Heart left ventricle (tissue), 16 donors: Measurements from ENCODE around the gene LAMTOR2. TPM values are rescaled to one million over a fixed set of nuclear protein-coding genes. Genes with fewer than 3 reads are reported as not detected.

ENCODE experiments used
- ATAC-seq, 4 donors: fragments of 200-7000 bp; cut with Tn5 transposase; one replicate each; pipeline ENCODE4 v1.9.1; 2020 to 2022; ENCODE audit warnings: moderate library complexity in 4 of 4, mild to moderate bottlenecking in 3 of 4, moderate number of reproducible peaks in 1 of 4
- DNase-seq, 5 donors: peaks; one replicate each; pipeline ENCODE4 v3.0.0-alpha.2; 2020
- H3K27ac ChIP-seq, 12 donors: fragments of 200-600 bp; sonication (generic) in 4 of 12; one replicate each; pipeline versions ENCODE4 v1.5.0 to v1.8.0; 2016 to 2022; ENCODE audit warnings: mild to moderate bottlenecking in 2 of 12
- H3K27me3 ChIP-seq, 9 donors: fragments of 200-600 bp; sonication (generic) in 2 of 9; one replicate each; pipeline versions ENCODE4 v1.5.1 to v1.8.0; 2016 to 2022; ENCODE audit warnings: mild to moderate bottlenecking in 3 of 9
- H3K36me3 ChIP-seq, 9 donors: fragments of 200-600 bp; sonication (generic) in 2 of 9; one replicate each; pipeline versions ENCODE4 v1.5.0 to v1.8.0; 2018 to 2022; ENCODE audit warnings: mild to moderate bottlenecking in 2 of 9
- H3K4me1 ChIP-seq, 12 donors: fragments of 200-600 bp; sonication (generic) in 4 of 12; one replicate each; pipeline versions ENCODE4 v1.5.0 to v1.8.0; 2016 to 2022; ENCODE audit warnings: mild to moderate bottlenecking in 3 of 12
- H3K4me3 ChIP-seq, 12 donors: fragments of 200-600 bp; sonication (generic) in 4 of 12; one replicate each; pipeline versions ENCODE4 v1.5.0 to v1.8.0; 2017 to 2022; ENCODE audit warnings: mild to moderate bottlenecking in 9 of 12, moderate library complexity in 4 of 12
- H3K9me3 ChIP-seq, 12 donors: fragments of 200-600 bp; sonication (generic) in 4 of 12; one replicate each; pipeline versions ENCODE4 v1.5.0 to v1.8.0; 2016 to 2022; ENCODE audit warnings: mild to moderate bottlenecking in 1 of 12
- CTCF ChIP-seq, 12 donors: fragments of 200-600 bp; sonication (generic) in 4 of 12; IDR thresholded peaks; one replicate each; pipeline versions ENCODE4 v1.5.0 to v1.8.0; 2018 to 2022; ENCODE audit warnings: antibody characterized with exemption in 12 of 12, mild to moderate bottlenecking in 5 of 12
- POLR2A ChIP-seq, 2 donors: fragments of 450-650 bp; IDR thresholded peaks; one replicate each; pipeline ENCODE4 v1.6.1; 2017; ENCODE audit warnings: antibody characterized with exemption in 2 of 2, mild to moderate bottlenecking in 2 of 2, moderate library complexity in 2 of 2
- WGBS, 4 donors: extraction: QIAGEN DNeasy Blood & Tissue Kit in 2 of 4; methylation state at CpG; one replicate each; pipeline versions ENCODE4 v1.1.5 to v1.1.7; 2013 to 2018; 5-methylcytosine and 5-hydroxymethylcytosine counted together
- intact Hi-C, 10 donors: fragments of 100-400 bp; cut with DNase I; formaldehyde crosslinking; loops; one replicate each; pipeline versions ENCODE4 v1.11.1 to v1.14.2; 2022
- polyA plus RNA-seq, 2 donors: library from polyadenylated mRNA; stranded (reverse); fragments of 200-250 nt; gene quantifications; one replicate each; pipeline ENCODE4 v1.2.3, GENCODE V29; 2013
- total RNA-seq, 9 donors: library from RNA; depleted of rRNA in 2 of 9; stranded (reverse); fragments of >200 nt in 2 of 9; fragmentation: NEBNext Ultra II Directional in 3 of 9; extraction: Animal tissue kit (Norgen Biotek cat#: 25700) in 3 of 9; gene quantifications; one replicate each; pipeline versions ENCODE4 v1.1.0 to v1.2.4, GENCODE V29; 2016 to 2023
- donor health status: ischemic (EF 13 %, LVEDD 7.1; RV severe dilation, severe dysfunction).
- donor health status: healthy with polysubstance abuse.
- donor health status: DM: no; HTN: yes; CAD: no.
- donor health status: DM: no; HTN: no; CAD: no.
- donor health status: ischemic (EF 25% LVEDD 6.9; RV normal size, moderate dysfunction).
- donor health status: ischemic (EF 25% LVEDD 5.7; RV mildly dilated, moderate dysfunction).
- donor health status: healthy.
- donor health status: DM: yes; HTN: yes; CAD: no.
- donor health status: ischemic (EF 35%, LVEDD 5.7; RV mildly dilated, moderate dysfunction).
- donor health status: nonischemic (EF 11% LVEDD 7.7; RV severe dilation, severe dysfunction).
- donor health status: DM: yes; HTN: yes; CAD: no.
- donor health status: PGD.
- donor health status: ischemic (EF 29% LVEDD 5.4; RV normal size, mild dysfunction).
- donor health status: nonischemic (EF 23%, LVEDD 6.1; RV moderate dilation, normal function).

LAMTOR2 gene
- total and polyA plus RNA-seq, 11 donors: 51.5 to 106 (median 63.1) TPM

- peak overlapping the region; percentile 91 to 99 (median 96) for H3K27ac ChIP-seq
- TF ChIP-seq POLR2A (IDR thresholded peaks at IDR 0.05) (no peak), CTCF (IDR thresholded peaks at IDR 0.05) (no peak)
- H3K9me3 ChIP-seq: no peaks in the 10 kb centered on the region
- DNase-seq (peak; percentile 78 to 87 (median 83)), ATAC-seq (peak; percentile 63 to 74 (median 69))
- H3K4me1 ChIP-seq: peaks cover 24 to 89% (median 62%) of the 10 kb centered on the region in 12 donors
- 28 to 35% (median 33%) methylated on average over 12 to 15 of the region's 15 CpGs for WGBS, 4 donors
- no peaks in the 10 kb centered on the region for H3K27me3 ChIP-seq
- H3K4me3 ChIP-seq: peak overlapping the region in 4 of 12 donors; percentile 10 to 32 (median 26)
- intact Hi-C loops: loop anchor here in 1 of 10 donors (2.0 kb wide), 1 partner anchor 23 kb away; no protein-coding TSS in a partner anchor
- no peaks in the 10 kb centered on the region for H3K36me3 ChIP-seq
These were observed 49.7 kb downstream of the LAMTOR2 start for GRCh38 chr1:156104065-156104810.

- 53 to 66% (median 61%) methylated on average over 11 of the region's 11 CpGs for WGBS, 4 donors
- peak overlapping the region in 8 of 12 donors; percentile 37 to 53 (median 48) for H3K4me3 ChIP-seq
- DNase-seq (no peak), ATAC-seq (no peak)
- H3K27ac ChIP-seq: peak overlapping the region; percentile 91 to 99 (median 96)
- no peaks in the 10 kb centered on the region for H3K9me3 ChIP-seq
- H3K36me3 ChIP-seq: no peaks in the 10 kb centered on the region
- TF ChIP-seq POLR2A (IDR thresholded peaks at IDR 0.05): no peak
- TF ChIP-seq CTCF (IDR thresholded peaks at IDR 0.05): no peak
- intact Hi-C loops: loop anchor here in 1 of 10 donors (2.0 kb wide), 1 partner anchor 22 kb away; no protein-coding TSS in a partner anchor
- peaks cover 24 to 86% (median 62%) of the 10 kb centered on the region in 12 donors for H3K4me1 ChIP-seq
- H3K27me3 ChIP-seq: no peaks in the 10 kb centered on the region
These were observed 50.6 kb downstream of the LAMTOR2 start for GRCh38 chr1:156104861-156105832.

- Histone ChIP-seq H3K4me3 (peak overlapping the region in 10 of 12 donors; percentile 13 to 53 (median 46)), H3K27ac (peak overlapping the region; percentile 91 to 99 (median 96)), H3K4me1 (peaks cover 24 to 69% (median 53%) of the 10 kb centered on the region in 12 donors), H3K36me3 (no peaks in the 10 kb centered on the region), H3K27me3 (no peaks in the 10 kb centered on the region), H3K9me3 (no peaks in the 10 kb centered on the region)
- peak in 3 of 4 donors; percentile 1 to 37 (median 16) for ATAC-seq
- 28 to 34% (median 30%) methylated on average over 11 to 14 of the region's 14 CpGs for WGBS, 4 donors
- TF ChIP-seq CTCF (IDR thresholded peaks at IDR 0.05): no peak
- TF ChIP-seq POLR2A (IDR thresholded peaks at IDR 0.05): no peak
- intact Hi-C loops: loop anchor here in 1 of 10 donors (2.0 kb wide), 1 partner anchor 18 kb away; no protein-coding TSS in a partner anchor
- DNase-seq: peak in 2 of 5 donors; percentile 28 to 71
These were observed 52.3 kb downstream of the LAMTOR2 start for GRCh38 chr1:156106624-156107488.
